SK-N-MC (cell line): Measurements from ENCODE around the gene PPP1R12B.

ENCODE experiments used
- EZH2 ChIP-seq: fragments of 200-600 bp; sonication (generic); IDR thresholded peaks from one replicate; pipeline ENCODE4 v1.6.1; 2017; ENCODE audit warnings: antibody characterized with exemption
- FOXP2 ChIP-seq: optimal IDR thresholded peaks from 2 replicates; pipeline ENCODE3; 2011; ENCODE audit warnings: mild to moderate bottlenecking, moderate library complexity; ENCODE audit not compliant: insufficient read depth; ENCODE audit errors: extremely low read length, control extremely low read depth
- POLR2AphosphoS5 ChIP-seq: IDR thresholded peaks from 2 replicates; pipeline ENCODE4 v1.6.1; 2012; ENCODE audit warnings: mild to moderate bottlenecking, low read depth, low read length, borderline replicate concordance

DNA sequence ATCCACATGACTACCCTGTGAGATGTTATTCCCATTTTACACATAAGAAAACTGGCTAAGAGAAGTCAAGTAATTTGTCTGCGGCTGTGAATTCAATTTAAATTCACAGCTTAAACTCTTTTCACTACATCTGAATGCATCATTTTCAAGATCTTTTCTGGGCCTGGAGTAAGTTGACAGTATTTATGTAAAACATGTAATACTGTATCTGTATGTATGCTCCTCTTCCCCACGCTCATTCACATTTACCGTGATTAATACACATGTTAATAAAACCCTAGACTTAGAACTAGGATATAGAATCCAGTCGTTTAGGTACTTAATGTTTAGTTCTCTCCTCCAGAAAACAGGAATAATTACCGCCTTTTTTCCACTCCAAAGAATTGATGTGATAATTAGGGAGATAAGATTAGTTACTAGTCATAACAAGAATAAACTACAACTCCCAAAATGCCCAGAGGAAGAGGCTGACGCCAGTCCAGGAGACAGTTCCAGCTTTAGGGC lies 442 bp upstream of the PPP1R12B start:
- TF ChIP-seq POLR2AphosphoS5 = no peak
- no peak for TF ChIP-seq EZH2
- TF ChIP-seq FOXP2 = no peak
